Femur (tissue), 1 donor: Measurements from ENCODE around the gene GYPA.
A peak's percentile ranks its signal among the peaks of the same experiment; 100 is the strongest.
"Not testable (repeated sequence)": the region's sequence is repeated elsewhere in the genome, so short reads cannot be mapped to it uniquely, and the experiment has no call there.

ENCODE experiments used
- DNase-seq: peaks from one replicate; pipeline ENCODE4 v3.0.0-alpha.2; 2017

The GYPA gene

DNA sequence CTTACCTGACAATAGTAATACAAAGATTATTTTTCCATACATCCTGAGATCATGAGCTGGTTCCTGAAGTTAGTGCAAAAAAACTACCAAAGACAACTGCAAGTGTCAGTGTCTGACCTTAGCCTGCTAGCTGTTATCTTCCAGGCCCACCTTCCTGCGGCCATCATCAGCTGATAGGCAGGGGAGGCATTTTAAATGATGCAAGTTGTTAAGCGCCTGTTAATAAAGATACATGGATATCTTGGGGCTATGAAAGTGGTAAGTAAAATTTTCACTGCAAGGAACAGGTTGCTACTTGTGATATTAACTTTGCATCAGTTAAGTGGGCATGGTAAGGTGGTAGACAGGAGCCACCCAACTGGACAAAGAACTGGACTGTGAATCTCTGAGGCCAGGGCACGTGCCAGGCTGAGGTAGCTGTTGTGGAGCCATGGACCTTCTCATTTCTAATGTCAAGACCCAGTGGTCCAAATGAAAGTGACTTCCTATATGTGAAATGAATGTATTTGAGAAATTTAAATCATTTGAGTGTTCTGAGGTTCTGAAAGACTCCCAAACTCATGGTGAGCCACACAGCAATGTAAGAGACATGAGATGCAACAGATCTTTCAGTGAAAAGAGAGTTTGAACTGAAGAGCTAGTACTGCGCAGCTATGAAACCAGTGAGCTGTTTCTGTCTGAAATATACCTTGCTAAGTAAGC lies at the start of gene GYPA:
TSS of gene GYPA (minus strand) at position 125 of the 702 bp plus-strand sequence. CDS start at position 42, 83 bp downstream.
- not testable (repeated sequence) for DNase-seq

DNA sequence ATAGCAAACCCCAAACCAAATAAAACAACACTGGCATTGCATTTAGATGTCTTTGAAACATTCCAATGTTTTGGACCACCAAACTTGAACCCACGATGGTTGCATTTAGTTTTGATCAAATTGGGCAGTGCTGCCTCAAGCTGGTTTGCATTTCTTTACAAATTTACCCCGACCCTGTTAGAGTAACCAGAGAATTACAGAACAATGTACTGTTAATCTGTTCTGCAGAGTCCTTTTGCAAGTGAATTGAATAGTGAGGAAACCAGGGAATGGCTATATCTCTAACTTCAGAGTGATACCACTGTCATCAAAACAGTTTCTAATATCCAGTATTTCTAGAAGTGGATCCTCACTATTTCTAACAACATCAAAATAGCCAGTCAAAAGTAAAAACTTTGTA lies 49.5 kb upstream of the GYPA start:
- no peak for DNase-seq

DNA sequence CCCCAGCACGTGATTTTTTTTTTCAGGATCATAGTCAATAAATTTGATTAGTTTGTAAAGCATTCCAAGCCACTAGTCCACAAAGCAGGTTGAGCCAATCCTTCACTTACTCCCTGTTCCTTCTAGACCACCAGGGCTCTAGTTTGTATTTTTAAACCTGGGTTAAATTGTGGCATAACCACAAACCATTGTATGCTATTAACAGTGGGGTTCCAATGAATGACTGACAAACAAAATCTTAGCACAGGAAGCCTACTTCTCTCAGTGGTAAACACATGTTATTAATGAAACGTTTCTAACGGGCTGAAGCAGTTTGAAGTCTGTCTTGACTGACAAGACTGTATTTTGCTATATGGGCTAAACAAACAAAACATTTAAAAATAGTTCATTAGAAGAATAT lies 48.6 kb upstream of the GYPA start:
- DNase-seq = no peak

DNA sequence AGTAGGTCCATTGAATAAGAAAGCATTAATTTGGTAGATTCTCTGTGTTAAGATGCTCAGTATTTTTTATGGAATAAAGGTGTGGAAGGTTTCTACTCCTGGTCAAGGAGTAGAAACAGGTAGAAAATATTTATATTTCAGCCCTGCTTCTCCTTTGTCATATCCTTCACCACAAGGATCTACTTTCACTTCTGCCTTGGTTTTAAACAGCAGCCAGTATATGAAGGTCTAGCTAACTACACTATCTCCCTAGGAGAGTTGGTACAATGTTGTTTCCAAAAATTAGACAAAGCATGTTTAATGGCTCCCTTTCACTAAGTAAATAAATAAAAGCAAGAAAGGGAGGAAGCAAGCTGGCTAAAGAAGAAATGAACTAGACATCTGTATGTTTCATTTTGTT lies 44.6 kb upstream of the GYPA start:
- DNase-seq = no peak

DNA sequence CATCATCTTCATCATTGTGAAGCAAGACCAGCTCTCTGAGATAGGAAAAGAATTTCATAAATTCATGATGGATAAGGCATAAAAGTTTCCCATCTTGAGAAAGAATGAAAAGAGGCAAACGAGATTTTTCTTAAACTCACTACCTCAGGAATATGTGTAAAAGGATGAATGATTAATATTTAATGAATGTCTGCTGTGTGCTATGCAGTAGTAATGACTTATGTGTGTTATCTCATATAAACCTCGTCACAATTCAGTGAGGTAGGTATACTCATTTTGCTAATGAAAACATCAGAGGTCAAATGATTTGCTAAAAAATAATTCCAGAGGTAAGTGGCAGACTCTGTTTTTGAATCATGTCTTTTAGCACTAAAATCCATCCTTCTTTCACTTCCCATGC lies 42.6 kb upstream of the GYPA start:
- no peak for DNase-seq

DNA sequence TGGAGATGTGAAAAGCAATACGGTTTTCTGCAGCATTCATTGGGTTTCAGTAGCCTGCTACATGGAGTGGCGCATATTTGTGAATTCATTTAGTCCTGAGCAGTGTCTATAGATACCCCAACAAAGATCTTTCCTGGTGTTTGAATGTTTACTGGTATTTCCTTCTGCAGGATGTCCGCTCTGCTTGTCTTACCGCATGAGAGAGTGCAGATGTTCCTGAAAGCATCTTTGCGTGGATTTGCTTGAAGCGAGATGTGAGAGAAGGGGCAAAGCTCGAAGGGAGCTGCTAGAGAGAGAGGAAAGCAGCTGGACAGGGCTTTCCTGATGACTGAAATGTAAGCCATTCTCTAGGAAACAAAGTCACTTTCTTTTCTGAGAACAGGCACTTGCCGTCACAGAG lies 40.9 kb upstream of the GYPA start:
- DNase-seq = peak; percentile 20

DNA sequence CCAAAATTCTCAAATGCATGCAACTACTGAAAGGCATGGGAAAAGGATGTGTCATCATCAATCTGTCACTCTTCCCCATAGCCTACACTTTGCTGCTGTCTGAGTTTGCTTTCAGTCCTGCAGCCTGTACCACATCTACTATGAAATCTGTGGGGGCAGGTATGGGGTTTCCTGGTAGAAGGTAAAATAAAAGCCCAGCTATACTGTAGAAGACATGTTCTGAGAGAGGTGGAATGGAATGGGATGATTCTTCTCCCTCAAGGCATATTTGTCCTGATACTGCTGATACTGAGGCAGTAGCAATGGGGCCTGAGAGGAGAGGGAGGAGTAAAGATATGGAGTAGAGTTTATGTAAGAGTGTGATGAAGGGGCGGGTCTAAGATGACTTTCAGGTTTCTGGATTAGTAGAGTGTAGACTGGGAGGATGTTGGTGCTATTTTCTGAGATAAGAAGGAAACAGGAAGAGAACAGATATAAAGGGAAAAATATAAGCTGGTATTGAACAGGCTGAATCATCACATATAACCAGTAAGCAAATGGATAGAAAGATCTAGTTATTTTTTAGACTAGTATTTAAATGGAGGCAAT lies 38.7 kb upstream of the GYPA start:
- DNase-seq = no peak

DNA sequence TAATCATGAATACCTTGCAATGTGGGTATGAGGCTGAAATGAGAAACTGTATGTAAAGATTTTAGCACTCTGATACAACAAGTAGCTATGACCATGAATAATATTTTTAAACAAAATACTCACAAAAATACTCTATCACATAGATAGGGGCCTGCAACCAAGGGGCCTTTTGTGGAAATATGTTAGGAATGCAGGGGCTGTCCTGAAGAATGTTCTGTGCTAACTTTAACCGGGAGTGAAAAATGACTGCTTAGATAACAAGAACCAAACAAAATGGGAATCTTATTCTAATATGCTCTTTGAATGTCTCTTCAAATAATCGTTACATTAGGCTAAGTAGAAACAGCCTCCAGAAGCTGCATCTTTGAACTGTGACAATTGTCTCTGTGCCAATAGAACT lies 37.9 kb upstream of the GYPA start:
- no peak for DNase-seq

DNA sequence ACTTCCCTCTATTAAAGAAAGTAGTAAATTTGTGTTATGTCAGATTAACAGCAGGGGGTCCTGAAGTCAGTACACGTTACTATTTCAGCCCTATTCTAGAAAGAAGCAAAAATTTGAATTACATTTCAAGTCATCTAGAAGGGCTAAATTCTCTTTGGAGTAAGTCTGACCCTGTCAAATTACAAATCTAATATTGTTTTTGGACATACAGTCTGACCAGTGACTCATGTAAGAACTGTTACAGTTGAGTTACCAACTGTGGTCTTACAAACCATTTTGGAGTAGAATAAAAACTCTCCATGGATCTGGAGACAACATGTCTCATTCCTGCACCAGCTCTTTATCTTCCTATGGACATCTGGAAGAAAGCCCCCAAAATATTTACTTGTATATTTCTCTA lies 36.0 kb upstream of the GYPA start:
- DNase-seq = no peak

DNA sequence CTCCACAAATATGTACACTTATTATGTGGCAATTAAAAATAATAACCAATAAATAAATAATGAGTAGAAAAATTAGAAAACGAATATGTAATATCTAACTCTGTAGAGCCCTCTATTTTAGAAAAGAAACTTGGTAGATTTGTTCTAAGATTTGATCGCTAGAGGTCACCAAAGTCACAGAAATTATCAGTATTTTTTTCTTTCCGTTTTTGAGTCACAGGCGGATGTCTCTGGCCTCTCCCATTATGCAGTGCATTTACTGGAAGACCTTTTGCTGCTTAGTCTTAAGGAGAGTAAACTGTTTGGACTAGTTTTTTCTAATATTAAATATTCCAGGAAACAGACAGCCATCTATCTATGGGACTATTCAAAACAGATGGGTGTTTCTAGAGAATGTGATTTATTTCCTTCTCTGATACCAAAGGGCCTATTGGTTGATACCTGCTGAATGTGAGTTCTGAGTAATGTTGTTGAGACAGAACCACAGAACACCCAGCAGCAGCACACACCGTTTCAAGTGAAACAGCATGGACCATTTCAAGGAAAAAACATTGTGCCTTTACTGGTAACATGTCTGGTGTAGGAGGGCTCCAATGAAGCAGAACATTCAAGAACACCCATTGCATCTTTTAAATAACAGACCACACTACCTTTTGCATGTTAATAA lies 34.0 kb upstream of the GYPA start:
- peak; percentile 31 for DNase-seq

DNA sequence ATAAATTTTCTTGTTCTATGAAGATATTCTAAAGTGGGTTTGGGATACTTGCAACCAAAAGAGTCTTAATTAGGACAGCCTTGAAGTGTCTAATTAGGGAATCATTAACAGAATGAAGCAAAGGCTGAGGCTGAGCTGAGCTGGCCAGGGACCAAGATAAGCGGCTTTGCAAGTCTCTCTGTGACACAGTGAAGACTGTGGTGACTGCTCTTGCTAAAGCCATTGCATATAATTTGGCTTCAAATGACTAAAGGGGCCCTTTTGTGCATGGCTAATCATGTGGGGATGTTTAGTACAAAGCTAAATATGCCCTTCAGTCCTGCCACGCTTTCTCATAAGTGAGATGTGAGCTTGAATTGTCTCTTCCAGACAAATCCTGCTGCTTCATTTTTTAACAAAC lies 31.2 kb upstream of the GYPA start:
- DNase-seq = no peak

DNA sequence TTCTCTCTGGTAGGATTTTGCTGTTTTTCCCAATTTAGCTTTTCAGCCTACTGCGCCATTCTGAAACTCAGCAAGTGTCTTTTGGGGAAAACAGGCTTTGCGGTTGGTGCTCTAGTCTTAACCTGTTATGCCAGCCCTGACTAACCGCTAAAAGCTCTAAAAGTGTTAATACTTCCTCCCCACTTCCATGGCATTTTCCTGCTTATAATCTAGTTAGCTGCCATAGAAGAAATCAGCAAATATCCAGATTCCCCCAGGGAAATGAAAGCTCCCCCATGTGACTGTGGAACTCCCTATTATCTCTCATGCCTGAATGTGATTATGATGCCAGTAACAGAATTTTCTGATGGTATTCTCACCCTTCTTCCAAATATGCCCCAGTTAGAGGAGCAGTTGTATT lies 28.7 kb upstream of the GYPA start:
- DNase-seq = no peak

DNA sequence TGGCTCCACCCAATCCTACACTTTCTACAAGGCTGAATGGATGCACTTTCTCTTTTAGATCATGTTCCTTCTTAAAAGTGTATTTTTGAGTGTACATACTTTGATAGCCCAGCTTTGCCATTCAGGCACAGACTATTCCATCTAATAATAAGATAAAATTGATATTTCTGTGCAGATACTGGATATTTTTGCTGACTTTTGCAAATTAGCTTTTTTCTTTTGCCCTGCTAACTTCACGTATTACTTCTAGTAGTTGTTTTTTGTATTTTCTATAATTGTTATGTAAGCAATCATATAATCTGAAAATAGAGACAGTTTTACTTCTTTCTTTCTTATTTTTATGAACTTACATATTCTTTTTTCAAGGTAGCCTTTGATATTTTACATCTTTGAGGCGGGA lies 13.5 kb upstream of the GYPA start:
- no peak for DNase-seq

DNA sequence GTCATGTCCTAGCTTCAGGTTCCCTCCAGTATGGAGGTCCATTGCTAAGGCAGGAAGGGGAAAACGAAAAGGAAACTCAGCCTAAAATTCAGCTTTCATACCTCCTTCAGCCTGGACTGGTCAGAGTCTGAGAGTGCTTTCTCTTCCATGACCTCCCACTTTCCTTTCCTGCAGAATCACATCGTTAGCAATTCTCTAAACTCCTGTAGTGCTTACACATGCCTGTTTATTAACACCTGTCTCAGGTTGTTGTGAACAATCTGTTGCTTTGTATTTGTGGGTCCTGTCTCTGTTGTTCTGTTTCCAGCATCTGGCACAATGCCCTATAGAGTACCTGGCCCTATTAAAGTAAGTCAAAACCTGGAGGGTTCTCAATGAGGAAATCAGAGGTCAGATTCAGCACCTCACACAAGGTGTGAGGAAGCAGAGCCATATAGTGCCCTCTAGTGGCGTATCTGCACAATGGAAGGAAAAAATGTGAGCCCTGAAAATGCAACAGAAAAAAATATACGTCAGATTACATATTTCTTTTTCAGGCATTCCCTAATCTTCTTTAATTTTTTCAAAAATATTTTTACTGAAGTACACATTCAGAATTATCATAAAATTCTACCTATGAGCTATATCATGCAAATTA lies 2.3 kb upstream of the GYPA start:
- not testable (repeated sequence) for DNase-seq

DNA sequence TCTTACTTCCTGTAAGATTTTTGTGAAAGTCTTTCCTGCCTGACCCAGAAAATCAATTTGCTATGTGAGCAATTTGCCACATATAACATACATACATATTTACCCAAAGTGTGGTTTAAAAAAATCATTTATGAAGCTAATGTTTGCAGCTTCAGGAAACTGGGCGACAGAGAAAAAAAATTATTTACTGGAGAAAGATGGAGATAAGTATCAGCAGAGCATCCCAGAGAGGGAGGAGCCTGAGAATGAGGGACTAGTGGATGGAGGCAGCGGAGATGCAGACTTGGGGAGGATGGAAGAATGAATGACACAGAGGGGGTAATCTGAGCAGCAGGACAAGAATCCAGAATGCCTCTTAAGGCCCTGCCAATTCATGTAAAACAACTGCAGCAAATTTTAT lies 975 bp upstream of the GYPA start:
- no peak for DNase-seq

DNA sequence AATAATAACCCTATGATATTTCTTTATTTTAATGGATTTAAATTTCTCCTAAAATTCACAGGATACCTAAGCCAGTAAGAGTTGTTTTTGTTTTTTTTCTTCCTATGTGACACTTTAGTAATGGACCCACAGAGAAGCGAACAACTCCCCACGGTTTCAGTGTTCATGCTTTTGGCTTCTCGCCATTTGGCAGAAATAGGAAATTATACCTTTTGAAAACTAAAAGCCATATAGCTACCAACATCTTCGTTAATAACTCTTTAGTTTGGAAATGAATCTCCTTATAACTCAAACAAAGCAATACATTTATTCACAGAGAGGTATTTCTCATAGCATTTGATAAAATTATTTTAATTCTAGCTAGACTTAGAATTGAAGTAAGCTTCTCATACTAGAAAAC lies 527 bp downstream of the GYPA start:
- DNase-seq = not testable (repeated sequence)

DNA sequence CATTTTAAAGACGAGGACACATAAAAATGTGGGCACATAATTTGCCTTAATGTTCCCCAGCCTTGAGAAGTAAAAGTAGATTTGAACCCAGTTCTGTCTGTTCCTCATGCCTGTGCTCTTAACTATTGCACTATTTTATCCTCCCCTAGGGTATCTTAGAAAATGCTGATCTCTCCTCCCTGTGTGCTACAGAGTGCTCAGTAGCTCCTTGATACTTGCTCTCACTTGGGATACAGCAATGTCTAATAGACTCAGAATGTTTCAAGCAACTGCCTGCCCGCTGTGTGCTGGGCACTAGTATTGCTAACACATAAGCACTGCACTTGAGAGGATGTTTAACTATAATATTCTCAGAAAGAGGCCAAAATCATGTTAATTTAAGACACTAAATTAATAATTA lies 971 bp downstream of the GYPA start:
- not testable (repeated sequence) for DNase-seq

DNA sequence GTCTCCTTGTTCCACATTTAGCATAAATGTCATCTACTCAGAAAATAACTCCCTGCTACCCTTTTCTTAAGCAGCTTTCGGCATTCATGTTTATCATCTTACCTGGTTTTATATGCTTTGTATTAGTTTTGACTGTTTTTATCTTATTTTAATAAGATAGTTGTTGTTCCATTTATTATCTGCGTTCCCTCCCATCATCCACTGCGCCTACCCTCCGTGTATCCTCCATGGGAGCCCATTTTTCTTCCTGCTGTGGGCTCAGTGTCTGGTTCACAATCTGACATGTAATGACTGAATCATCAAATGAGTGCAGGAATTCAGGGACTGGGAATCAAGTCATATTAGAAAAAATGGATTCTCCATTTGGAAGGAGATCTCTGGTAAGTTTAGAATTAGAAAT lies 2.3 kb downstream of the GYPA start:
- not testable (repeated sequence) for DNase-seq

DNA sequence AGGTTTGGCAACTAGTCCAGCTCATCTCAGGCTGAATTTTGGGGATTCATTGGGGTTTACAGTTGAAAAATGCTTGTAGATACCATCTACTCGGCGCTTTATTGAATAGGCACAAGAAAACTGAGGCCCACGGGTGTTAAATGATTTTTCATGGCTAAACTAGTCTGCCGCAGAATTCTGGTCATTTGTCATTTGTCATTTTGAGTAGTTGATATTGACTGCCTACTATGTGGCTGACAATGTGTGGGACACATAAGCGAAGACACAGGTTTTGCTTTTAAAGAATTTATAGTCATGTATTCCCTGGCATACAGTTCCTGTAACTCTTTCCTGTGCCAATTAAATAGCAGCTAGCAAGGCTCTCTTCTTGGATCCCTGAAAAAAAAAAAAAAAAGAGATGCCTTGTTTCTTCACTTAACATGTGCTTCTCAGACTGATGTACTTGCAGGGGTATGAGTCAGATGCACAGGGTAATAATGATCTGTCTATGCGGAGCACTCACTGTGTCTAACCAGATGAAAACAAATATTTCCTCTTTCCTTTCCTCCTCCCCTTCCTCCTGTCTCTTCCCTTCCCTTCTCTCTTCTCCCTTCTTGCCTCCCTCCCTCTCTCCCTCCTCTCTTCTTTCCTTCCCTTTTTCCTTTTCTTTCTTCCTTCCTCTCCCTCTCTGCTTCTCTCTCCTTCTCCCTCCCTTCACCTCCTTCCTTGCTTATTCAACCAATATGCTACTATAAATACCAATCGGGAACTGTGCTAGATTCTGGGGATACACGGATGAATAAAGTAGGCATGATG lies 3.2 kb downstream of the GYPA start:
- not testable (repeated sequence) for DNase-seq

DNA sequence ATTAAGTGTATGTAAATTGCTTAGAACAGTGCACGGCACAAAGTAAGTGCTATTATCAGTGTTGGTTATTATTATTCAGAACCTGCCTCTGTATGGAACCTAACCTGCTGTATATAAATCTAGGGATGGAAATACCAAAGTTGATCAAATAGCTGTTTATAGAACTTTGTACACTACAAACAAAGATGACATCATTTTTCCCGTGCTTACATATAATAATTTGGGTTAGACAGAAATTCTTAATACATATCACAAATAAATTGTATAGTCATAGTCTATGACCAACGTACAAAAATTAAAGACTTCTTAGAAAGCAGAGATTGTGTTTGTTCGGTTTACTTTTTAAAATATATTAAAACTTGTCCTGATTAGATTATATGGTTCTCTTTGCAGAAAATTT lies 4.3 kb downstream of the GYPA start:
- not testable (repeated sequence) for DNase-seq

DNA sequence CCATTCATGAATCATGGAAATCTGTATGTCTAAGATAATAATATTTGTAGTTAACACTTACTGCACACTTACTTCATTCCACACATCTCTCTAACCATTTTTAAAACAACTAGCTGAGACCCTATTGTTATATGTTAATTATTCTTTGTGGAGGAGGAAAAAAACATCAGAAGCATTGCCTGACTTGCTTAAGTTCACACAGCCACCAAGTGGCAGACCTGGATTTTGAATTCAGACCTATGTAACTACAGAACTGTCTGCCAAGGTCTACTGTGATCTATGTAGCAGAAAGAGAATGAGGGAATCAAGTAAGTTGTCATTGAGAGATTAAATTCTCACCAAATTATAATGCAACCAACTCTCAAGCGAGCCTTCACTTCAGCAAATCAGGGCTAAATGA lies 10.4 kb downstream of the GYPA start:
- not testable (repeated sequence) for DNase-seq

DNA sequence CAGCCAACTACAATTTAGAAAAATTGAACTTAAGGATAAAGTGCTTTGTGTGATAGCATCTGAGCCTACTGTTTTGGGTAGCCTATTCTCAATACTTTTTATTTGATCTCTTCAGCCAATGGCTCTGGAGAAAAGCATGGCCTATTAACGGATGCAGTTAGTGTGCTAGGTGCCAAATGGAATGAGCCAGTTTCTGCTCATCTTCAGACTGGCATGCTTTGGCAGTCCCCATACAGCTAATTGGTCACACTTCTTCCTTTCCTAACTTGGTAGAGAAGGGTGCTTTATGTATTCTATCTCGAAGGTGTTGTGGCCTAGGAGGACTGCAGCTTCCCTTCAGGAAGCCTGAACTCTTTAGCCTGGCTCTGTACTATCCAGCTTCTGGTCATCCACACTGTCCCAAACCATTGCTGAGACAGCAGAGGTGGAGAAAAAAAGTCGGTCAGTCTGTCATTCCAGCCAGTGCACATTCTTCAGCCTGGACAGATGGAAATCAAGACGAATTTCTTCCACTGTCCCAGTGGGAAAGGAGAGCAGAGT lies 11.1 kb downstream of the GYPA start:
- DNase-seq = not testable (repeated sequence)
